Panc1 (cell line): ENCODE measurements around the gene NAB2. TPM values are rescaled to one million over a fixed set of nuclear protein-coding genes. Genes with fewer than 3 reads are reported as not detected.

Experiments
- ATAC-seq: fragments of 200-7000 bp; cut with Tn5 transposase; 2 replicates; pipeline ENCODE4 v1.9.1; 2020; ENCODE audit warnings: mild to moderate bottlenecking, moderate library complexity
- BruUV-seq: library from RNA; stranded (reverse); fragments of 400-500 nt; replicated peaks from 2 replicates; lab custom pipeline; 2021; lab: Mats Ljungman, UMichigan
- CTCF ChIA-PET: fragments of 300-600 bp; sonication (Branson Sonifier 250); formaldehyde crosslinking; loops from one replicate; lab custom pipeline; 2022; ENCODE audit warnings: antibody characterized with exemption; lab: Charles Lee
- POLR2A ChIA-PET: fragments of 300-600 bp; sonication (Branson Sonifier 250); formaldehyde crosslinking; loops from one replicate; lab custom pipeline; 2022; ENCODE audit warnings: antibody characterized with exemption; lab: Charles Lee
- DNase-seq: peaks from one replicate; pipeline ENCODE4 v3.0.0-alpha.2; 2010; ENCODE audit warnings: low read depth, low spot score
- H3K27ac ChIP-seq: 2 replicates; pipeline ENCODE4 v1.5.1; 2011; ENCODE audit warnings: mild to moderate bottlenecking, low read length, inconsistent platforms
- H3K27me3 ChIP-seq: fragments of 200-500 bp; sonication (Bioruptor generic); 2 replicates; pipeline ENCODE4 v1.6.0; 2014; ENCODE audit warnings: low read length, inconsistent platforms; ENCODE audit not compliant: control insufficient read depth, insufficient read depth
- H3K36me3 ChIP-seq: fragments of 200-500 bp; sonication (Bioruptor generic); 2 replicates; pipeline ENCODE4 v1.5.1; 2014; ENCODE audit warnings: inconsistent platforms, mild to moderate bottlenecking, low read length, moderate library complexity; ENCODE audit not compliant: control insufficient read depth, insufficient read depth
- H3K4me1 ChIP-seq: 2 replicates; pipeline ENCODE4 v1.5.1; 2011; ENCODE audit warnings: inconsistent platforms, mild to moderate bottlenecking, low read length, moderate library complexity; ENCODE audit not compliant: control insufficient read depth, insufficient read depth
- H3K4me3 ChIP-seq, 2 experiments: 2 replicates each; pipeline ENCODE4 v1.5.1; 2011 to 2012; ENCODE audit warnings: low read depth in 2 of 2, low read length in 2 of 2, mild to moderate bottlenecking in 2 of 2, inconsistent platforms in 1 of 2, moderate library complexity in 1 of 2
- H3K9me3 ChIP-seq: fragments of 200-500 bp; sonication (Bioruptor generic); 2 replicates; pipeline ENCODE4 v1.5.1; 2014; ENCODE audit warnings: low read depth, mild to moderate bottlenecking, inconsistent platforms, low read length, moderate library complexity; ENCODE audit not compliant: control insufficient read depth, insufficient read depth
- in situ Hi-C: cut with HindIII; loops from 2 replicates; pipeline ENCODE4 v1.10.0; 2016; ENCODE audit warnings: low sequenced_read_pairs, low pct_unique_long_range_greater_than_20kb
- intact Hi-C: fragments of 100-400 bp; cut with micrococcal nuclease; formaldehyde crosslinking; loops from one replicate; pipeline ENCODE4 v1.10.0; 2022; ENCODE audit not compliant: unreplicated experiment
- total RNA-seq: library from RNA; stranded (reverse); gene quantifications from one replicate; pipeline ENCODE4 v1.2.1, GENCODE V29; 2021; ENCODE audit not compliant: unreplicated experiment
- TF ChIP-seq, protein P1 (sequence below), 2 experiments: IDR thresholded peaks; 2 replicates each; pipeline ENCODE4 v1.6.1; 2011 to 2012; ENCODE audit warnings: low read depth in 2 of 2, control low read depth in 1 of 2, low read length in 1 of 2, mild to moderate bottlenecking in 1 of 2, moderate library complexity in 1 of 2; ENCODE audit not compliant: insufficient read depth in 1 of 2
- TF ChIP-seq, protein P2 (sequence below): fragments of 450-650 bp; IDR thresholded peaks from 2 replicates; pipeline ENCODE4 v1.5.1; 2017; ENCODE audit warnings: mild to moderate bottlenecking

The NAB2 gene
- total RNA-seq, 1 experiment from 2014 or later: 13.9 TPM

DNA sequence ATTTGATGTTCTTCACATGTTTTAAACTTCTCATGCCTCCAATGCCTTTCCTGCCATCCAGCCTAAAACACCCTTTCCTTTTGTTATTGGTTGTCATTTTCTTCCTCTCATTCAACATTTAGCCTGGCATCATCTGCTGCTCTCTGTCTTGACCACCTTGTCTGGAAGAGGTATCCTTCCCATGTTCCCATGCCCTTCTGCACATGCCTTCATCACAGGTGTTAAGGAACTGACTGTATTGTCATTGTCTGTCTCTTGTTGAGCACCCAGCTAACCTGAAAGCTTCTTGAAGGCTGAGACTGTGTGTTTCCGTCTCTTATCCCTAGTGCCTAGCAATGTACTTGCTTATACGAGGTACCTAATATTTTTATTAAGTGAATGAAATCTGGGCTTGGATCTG, 34.9 kb downstream of the NAB2 start:
- TF ChIP-seq, protein P1, sequence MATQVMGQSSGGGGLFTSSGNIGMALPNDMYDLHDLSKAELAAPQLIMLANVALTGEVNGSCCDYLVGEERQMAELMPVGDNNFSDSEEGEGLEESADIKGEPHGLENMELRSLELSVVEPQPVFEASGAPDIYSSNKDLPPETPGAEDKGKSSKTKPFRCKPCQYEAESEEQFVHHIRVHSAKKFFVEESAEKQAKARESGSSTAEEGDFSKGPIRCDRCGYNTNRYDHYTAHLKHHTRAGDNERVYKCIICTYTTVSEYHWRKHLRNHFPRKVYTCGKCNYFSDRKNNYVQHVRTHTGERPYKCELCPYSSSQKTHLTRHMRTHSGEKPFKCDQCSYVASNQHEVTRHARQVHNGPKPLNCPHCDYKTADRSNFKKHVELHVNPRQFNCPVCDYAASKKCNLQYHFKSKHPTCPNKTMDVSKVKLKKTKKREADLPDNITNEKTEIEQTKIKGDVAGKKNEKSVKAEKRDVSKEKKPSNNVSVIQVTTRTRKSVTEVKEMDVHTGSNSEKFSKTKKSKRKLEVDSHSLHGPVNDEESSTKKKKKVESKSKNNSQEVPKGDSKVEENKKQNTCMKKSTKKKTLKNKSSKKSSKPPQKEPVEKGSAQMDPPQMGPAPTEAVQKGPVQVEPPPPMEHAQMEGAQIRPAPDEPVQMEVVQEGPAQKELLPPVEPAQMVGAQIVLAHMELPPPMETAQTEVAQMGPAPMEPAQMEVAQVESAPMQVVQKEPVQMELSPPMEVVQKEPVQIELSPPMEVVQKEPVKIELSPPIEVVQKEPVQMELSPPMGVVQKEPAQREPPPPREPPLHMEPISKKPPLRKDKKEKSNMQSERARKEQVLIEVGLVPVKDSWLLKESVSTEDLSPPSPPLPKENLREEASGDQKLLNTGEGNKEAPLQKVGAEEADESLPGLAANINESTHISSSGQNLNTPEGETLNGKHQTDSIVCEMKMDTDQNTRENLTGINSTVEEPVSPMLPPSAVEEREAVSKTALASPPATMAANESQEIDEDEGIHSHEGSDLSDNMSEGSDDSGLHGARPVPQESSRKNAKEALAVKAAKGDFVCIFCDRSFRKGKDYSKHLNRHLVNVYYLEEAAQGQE (IDR thresholded peaks at IDR 0.05; ENCODE audit: insufficient read depth in 1 of 2, low read depth in 2 of 2, low read length in 1 of 2): no peak
- Histone ChIP-seq H3K4me1 (0 out of 2 replicates have a peak, but pooled peaks cover 3% of the 10 kb centered on the region), H3K4me3 (no peak overlapping the region), H3K27ac (no peak overlapping the region), H3K27me3 (0 out of 2 replicates have a peak, but pooled peaks cover 3% of the 10 kb centered on the region), H3K9me3 (peaks cover 3% of the 10 kb centered on the region; the same call in 1 of the 2 replicates), H3K36me3 (no peaks in the 10 kb centered on the region)
- POLR2A ChIA-PET: interaction anchor here (0.5 kb wide), 1 partner anchor 150 kb away, joined by 6 read pairs; no protein-coding TSS in a partner anchor
- ATAC-seq: no peak
- no TSS peak for BruUV-seq
- DNase-seq: no peak
- intact Hi-C loops: loop anchor here (2.0 kb wide), 1 partner anchor 53 kb away; no protein-coding TSS in a partner anchor
- CTCF ChIA-PET: interaction anchor here (0.6 to 1.7 kb wide), 8 partner anchors 12 to 119 kb away, joined by 3 to 15 read pairs (median 4); no protein-coding TSS in a partner anchor
- in situ Hi-C loops: no loop called here

DNA sequence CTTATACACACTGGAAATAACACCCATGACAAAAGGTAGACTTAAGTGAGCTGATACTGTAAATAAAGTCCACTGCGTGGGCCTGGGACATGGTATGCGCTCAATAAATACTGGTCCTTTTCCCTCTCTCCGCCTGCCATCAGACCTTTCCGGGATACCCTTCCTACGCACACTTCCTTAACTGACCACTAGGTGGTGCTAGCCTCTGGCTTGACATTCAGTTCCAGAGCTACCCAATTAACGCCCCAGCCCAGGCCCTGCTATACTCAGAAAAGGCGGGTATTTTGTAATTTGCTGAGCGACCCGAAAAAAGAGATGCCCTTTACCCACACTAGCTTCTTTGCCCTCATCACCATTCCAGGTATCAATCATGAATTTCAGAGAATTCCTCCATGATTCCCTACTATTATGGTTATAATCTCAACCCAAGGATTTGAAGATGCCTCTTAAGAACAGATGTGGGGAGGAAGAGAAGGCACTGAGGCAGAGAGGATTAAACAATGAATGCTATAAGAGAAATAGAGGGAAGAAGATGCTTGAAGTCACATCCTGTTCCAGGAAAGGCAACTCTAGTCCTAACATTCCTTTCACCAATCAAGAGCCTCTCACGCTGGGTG, 35.5 kb downstream of the NAB2 start:
- Histone ChIP-seq H3K4me1 (0 out of 2 replicates have a peak, but pooled peaks cover 3% of the 10 kb centered on the region), H3K27me3 (0 out of 2 replicates have a peak, but pooled peaks cover 3% of the 10 kb centered on the region), H3K27ac (no peak overlapping the region), H3K36me3 (no peaks in the 10 kb centered on the region), H3K9me3 (peaks cover 3% of the 10 kb centered on the region; the same call in 1 of the 2 replicates), H3K4me3 (no peak overlapping the region)
- TF ChIP-seq, protein P2, sequence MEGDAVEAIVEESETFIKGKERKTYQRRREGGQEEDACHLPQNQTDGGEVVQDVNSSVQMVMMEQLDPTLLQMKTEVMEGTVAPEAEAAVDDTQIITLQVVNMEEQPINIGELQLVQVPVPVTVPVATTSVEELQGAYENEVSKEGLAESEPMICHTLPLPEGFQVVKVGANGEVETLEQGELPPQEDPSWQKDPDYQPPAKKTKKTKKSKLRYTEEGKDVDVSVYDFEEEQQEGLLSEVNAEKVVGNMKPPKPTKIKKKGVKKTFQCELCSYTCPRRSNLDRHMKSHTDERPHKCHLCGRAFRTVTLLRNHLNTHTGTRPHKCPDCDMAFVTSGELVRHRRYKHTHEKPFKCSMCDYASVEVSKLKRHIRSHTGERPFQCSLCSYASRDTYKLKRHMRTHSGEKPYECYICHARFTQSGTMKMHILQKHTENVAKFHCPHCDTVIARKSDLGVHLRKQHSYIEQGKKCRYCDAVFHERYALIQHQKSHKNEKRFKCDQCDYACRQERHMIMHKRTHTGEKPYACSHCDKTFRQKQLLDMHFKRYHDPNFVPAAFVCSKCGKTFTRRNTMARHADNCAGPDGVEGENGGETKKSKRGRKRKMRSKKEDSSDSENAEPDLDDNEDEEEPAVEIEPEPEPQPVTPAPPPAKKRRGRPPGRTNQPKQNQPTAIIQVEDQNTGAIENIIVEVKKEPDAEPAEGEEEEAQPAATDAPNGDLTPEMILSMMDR: peak; percentile 96
- TF ChIP-seq, protein P1 (IDR thresholded peaks at IDR 0.05; ENCODE audit: insufficient read depth in 1 of 2, low read depth in 2 of 2, low read length in 1 of 2): no peak
- ChIA-PET POLR2A (no interaction called here), CTCF (interaction anchor here (0.5 to 1.7 kb wide), 9 partner anchors 13 to 119 kb away, joined by 3 to 15 read pairs (median 4); no protein-coding TSS in a partner anchor)
- in situ Hi-C loops (no loop called here), intact Hi-C loops (loop anchor here (2.0 kb wide), 1 partner anchor 52 kb away; no protein-coding TSS in a partner anchor)
- ATAC-seq (peak; percentile 68), DNase-seq (peak; percentile 53)
- no TSS peak for BruUV-seq
